Measurements from ENCODE around the gene PLA2G2E.

The PLA2G2E gene

GRCh38 chr1:19903621-19904020 is 19.8 kb downstream of the PLA2G2E start:
- TF ChIP-seq CTCF (IDR thresholded peaks at IDR 0.05; ENCODE audit: low read depth, low read length, missing control alignments), result no peak
- no peaks in the 10 kb centered on the region for H3K27me3 ChIP-seq (replicated peaks)
- H3K4me3 ChIP-seq (ENCODE audit: low read depth, low read length), result no peak overlapping the region
- peaks cover 44% of the 10 kb centered on the region for H3K36me3 ChIP-seq (replicated peaks)
- in situ Hi-C loops (cut with HindIII; ENCODE audit: low pct_ligation_motif_present, low sequenced_read_pairs), result no loop called here
- no peak for DNase-seq
- no peak overlapping the region for H3K27ac ChIP-seq

GRCh38 chr1:19901653-19902052 is 21.8 kb downstream of the PLA2G2E start:
- Histone ChIP-seq H3K27me3 (replicated peaks) (no peaks in the 10 kb centered on the region), H3K4me3 (ENCODE audit: low read depth, low read length) (no peak overlapping the region), H3K36me3 (replicated peaks) (peaks cover 34% of the 10 kb centered on the region), H3K27ac (no peak overlapping the region)
- in situ Hi-C loops (cut with HindIII; ENCODE audit: low pct_ligation_motif_present, low sequenced_read_pairs), result no loop called here
- DNase-seq, result no peak
- no peak for TF ChIP-seq CTCF (IDR thresholded peaks at IDR 0.05; ENCODE audit: low read depth, low read length, missing control alignments)

GRCh38 chr1:19894218-19894617 is 29.2 kb downstream of the PLA2G2E start:
- Histone ChIP-seq H3K27ac (no peak overlapping the region), H3K4me3 (ENCODE audit: low read depth, low read length) (no peak overlapping the region), H3K36me3 (replicated peaks) (peaks cover 14% of the 10 kb centered on the region), H3K27me3 (replicated peaks) (no peaks in the 10 kb centered on the region)
- in situ Hi-C loops (cut with HindIII; ENCODE audit: low pct_ligation_motif_present, low sequenced_read_pairs), result no loop called here
- no peak for TF ChIP-seq CTCF (IDR thresholded peaks at IDR 0.05; ENCODE audit: low read depth, low read length, missing control alignments)
- no peak for DNase-seq

- no peak for DNase-seq
- Histone ChIP-seq H3K27ac (no peak overlapping the region), H3K4me3 (ENCODE audit: low read depth, low read length) (no peak overlapping the region), H3K36me3 (replicated peaks) (peaks cover 14% of the 10 kb centered on the region), H3K27me3 (replicated peaks) (no peaks in the 10 kb centered on the region)
- no peak for TF ChIP-seq CTCF (IDR thresholded peaks at IDR 0.05; ENCODE audit: low read depth, low read length, missing control alignments)
- in situ Hi-C loops (cut with HindIII; ENCODE audit: low pct_ligation_motif_present, low sequenced_read_pairs), result no loop called here
Observed at GRCh38 chr1:19893687-19894086, 29.7 kb downstream of the PLA2G2E start.

- Histone ChIP-seq H3K36me3 (replicated peaks) (peaks cover 14% of the 10 kb centered on the region), H3K27me3 (replicated peaks) (no peaks in the 10 kb centered on the region), H3K4me3 (ENCODE audit: low read depth, low read length) (no peak overlapping the region), H3K27ac (no peak overlapping the region)
- no peak for DNase-seq
- in situ Hi-C loops (cut with HindIII; ENCODE audit: low pct_ligation_motif_present, low sequenced_read_pairs), result no loop called here
- no peak for TF ChIP-seq CTCF (IDR thresholded peaks at IDR 0.05; ENCODE audit: low read depth, low read length, missing control alignments)
Observed at GRCh38 chr1:19892628-19893168, 30.7 kb downstream of the PLA2G2E start.

- no peaks in the 10 kb centered on the region for H3K27me3 ChIP-seq (replicated peaks)
- H3K27ac ChIP-seq, result no peak overlapping the region
- TF ChIP-seq CTCF (IDR thresholded peaks at IDR 0.05; ENCODE audit: low read depth, low read length, missing control alignments), result no peak
- in situ Hi-C loops (cut with HindIII; ENCODE audit: low pct_ligation_motif_present, low sequenced_read_pairs), result no loop called here
- H3K4me3 ChIP-seq (ENCODE audit: low read depth, low read length), result no peak overlapping the region
- no peak for DNase-seq
- H3K36me3 ChIP-seq (replicated peaks), result peaks cover 10% of the 10 kb centered on the region
Observed at GRCh38 chr1:19892129-19892528, 31.3 kb downstream of the PLA2G2E start.
